Activated T-helper 2 cell treated with anti-CD3 and anti-CD28 coated beads, Interferon-gamma antibody, Interleukin-2, Interleukin-4, amounts not matched to agents 10 μg/mL and 5 μg/mL and 100 μg/mL, durations not matched to agents 14 hours and 24 hours and 36 hours (primary cell): Measurements from ENCODE around the gene MANEA. TPM values are rescaled to one million over a fixed set of nuclear protein-coding genes. Genes with fewer than 3 reads are reported as not detected.

Experiments
- DNase-seq: peaks from one replicate; pipeline ENCODE4 v3.0.0; 2021; ENCODE audit warnings: low spot score
- H3K27ac Mint-ChIP-seq: one replicate; pipeline ENCODE4 v1.8.0; 2021; ENCODE audit warnings: mixed read lengths
- H3K27me3 Mint-ChIP-seq: one replicate; pipeline ENCODE4 v1.8.0; 2021; ENCODE audit warnings: low read depth, mixed read lengths
- H3K36me3 Mint-ChIP-seq: one replicate; pipeline ENCODE4 v1.8.0; 2021; ENCODE audit warnings: low read depth, mixed read lengths
- H3K4me1 Mint-ChIP-seq: one replicate; pipeline ENCODE4 v1.8.0; 2021; ENCODE audit warnings: low read depth, mixed read lengths
- H3K4me3 Mint-ChIP-seq: one replicate; pipeline ENCODE4 v1.8.0; 2021; ENCODE audit warnings: low read depth, mild to moderate bottlenecking, moderate library complexity, mixed read lengths
- H3K9me3 Mint-ChIP-seq: one replicate; pipeline ENCODE4 v1.8.0; 2021; ENCODE audit warnings: mixed read lengths
- intact Hi-C: fragments of 100-400 bp; cut with micrococcal nuclease; formaldehyde crosslinking; loops from one replicate; pipeline ENCODE4 v1.15.1; 2023
- total RNA-seq: library from RNA; stranded (reverse); gene quantifications from 2 replicates; pipeline ENCODE4 v1.2.3, GENCODE V29; 2022

MANEA gene
- total RNA-seq, 1 donor from 2014 or later: 22.5 TPM

- no peak for DNase-seq
- intact Hi-C loops: no loop called here
- Mint-ChIP-seq H3K9me3 (no peaks in the 10 kb centered on the region), H3K27me3 (no peaks in the 10 kb centered on the region), H3K4me1 (peaks cover 7% of the 10 kb centered on the region), H3K27ac (no peak overlapping the region), H3K36me3 (peaks cover 28% of the 10 kb centered on the region), H3K4me3 (no peak overlapping the region)
These were observed 18.7 kb downstream of the MANEA start for GRCh38 chr6:95596021-95596420.

- DNase-seq: no peak
- Mint-ChIP-seq H3K36me3 (peaks cover 19% of the 10 kb centered on the region), H3K27ac (no peak overlapping the region), H3K27me3 (no peaks in the 10 kb centered on the region), H3K4me3 (no peak overlapping the region), H3K9me3 (no peaks in the 10 kb centered on the region), H3K4me1 (peaks cover 7% of the 10 kb centered on the region)
- intact Hi-C loops: no loop called here
These were observed 22.4 kb downstream of the MANEA start for GRCh38 chr6:95599706-95600105.

GRCh38 chr6:95601133-95601532 lies 23.8 kb downstream of the MANEA start:
- intact Hi-C loops: no loop called here
- no peaks in the 10 kb centered on the region for H3K9me3 Mint-ChIP-seq
- no peak overlapping the region for H3K4me3 Mint-ChIP-seq
- H3K36me3 Mint-ChIP-seq: peaks cover 19% of the 10 kb centered on the region
- no peak for DNase-seq
- H3K27me3 Mint-ChIP-seq: no peaks in the 10 kb centered on the region
- H3K27ac Mint-ChIP-seq: no peak overlapping the region
- peaks cover 7% of the 10 kb centered on the region for H3K4me1 Mint-ChIP-seq

GRCh38 chr6:95614094-95614493 lies 36.8 kb downstream of the MANEA start:
- H3K36me3 Mint-ChIP-seq: no peaks in the 10 kb centered on the region
- intact Hi-C loops: no loop called here
- no peak overlapping the region for H3K4me3 Mint-ChIP-seq
- no peak for DNase-seq
- no peak overlapping the region for H3K27ac Mint-ChIP-seq
- H3K4me1 Mint-ChIP-seq: no peaks in the 10 kb centered on the region
- peaks cover 4% of the 10 kb centered on the region for H3K27me3 Mint-ChIP-seq
- no peaks in the 10 kb centered on the region for H3K9me3 Mint-ChIP-seq

GRCh38 chr6:95629551-95629950 lies 52.2 kb downstream of the MANEA start:
- Mint-ChIP-seq H3K36me3 (no peaks in the 10 kb centered on the region), H3K4me3 (no peak overlapping the region), H3K4me1 (no peaks in the 10 kb centered on the region), H3K27me3 (no peaks in the 10 kb centered on the region), H3K27ac (no peak overlapping the region), H3K9me3 (no peaks in the 10 kb centered on the region)
- no peak for DNase-seq
- intact Hi-C loops: no loop called here

GRCh38 chr6:95636552-95637431 lies 59.5 kb downstream of the MANEA start:
- Mint-ChIP-seq H3K27ac (no peak overlapping the region), H3K4me3 (no peak overlapping the region), H3K9me3 (no peaks in the 10 kb centered on the region), H3K27me3 (no peaks in the 10 kb centered on the region), H3K4me1 (no peaks in the 10 kb centered on the region), H3K36me3 (no peaks in the 10 kb centered on the region)
- no peak for DNase-seq
- intact Hi-C loops: no loop called here

- no peaks in the 10 kb centered on the region for H3K4me1 Mint-ChIP-seq
- no peaks in the 10 kb centered on the region for H3K27me3 Mint-ChIP-seq
- no peak overlapping the region for H3K4me3 Mint-ChIP-seq
- H3K9me3 Mint-ChIP-seq: no peaks in the 10 kb centered on the region
- no peaks in the 10 kb centered on the region for H3K36me3 Mint-ChIP-seq
- DNase-seq: no peak
- H3K27ac Mint-ChIP-seq: no peak overlapping the region
- intact Hi-C loops: no loop called here
These were observed 71.3 kb downstream of the MANEA start for GRCh38 chr6:95648636-95649035.

- Mint-ChIP-seq H3K27me3 (no peaks in the 10 kb centered on the region), H3K9me3 (no peaks in the 10 kb centered on the region)
These were observed 72.1 kb downstream of the MANEA start for GRCh38 chr6:95649451-95649850.

GRCh38 chr6:95654176-95654575 lies 76.8 kb downstream of the MANEA start:
- no peak overlapping the region for H3K27ac Mint-ChIP-seq
- no peak overlapping the region for H3K4me3 Mint-ChIP-seq
- no peak for DNase-seq
- intact Hi-C loops: no loop called here
- H3K4me1 Mint-ChIP-seq: no peaks in the 10 kb centered on the region
- H3K9me3 Mint-ChIP-seq: no peaks in the 10 kb centered on the region
- H3K36me3 Mint-ChIP-seq: no peaks in the 10 kb centered on the region
- H3K27me3 Mint-ChIP-seq: no peaks in the 10 kb centered on the region

More at GRCh38 chr6:95649451-95649850, 72.1 kb downstream of the MANEA start:
- DNase-seq: no peak
- no peaks in the 10 kb centered on the region for H3K36me3 Mint-ChIP-seq
- no peak overlapping the region for H3K27ac Mint-ChIP-seq
- H3K4me1 Mint-ChIP-seq: no peaks in the 10 kb centered on the region
- intact Hi-C loops: no loop called here
- no peak overlapping the region for H3K4me3 Mint-ChIP-seq

- no peaks in the 10 kb centered on the region for H3K9me3 Mint-ChIP-seq
- H3K4me1 Mint-ChIP-seq: no peaks in the 10 kb centered on the region
These were observed 81.6 kb downstream of the MANEA start for GRCh38 chr6:95658886-95659285.

More at GRCh38 chr6:95658886-95659285, 81.6 kb downstream of the MANEA start:
- Mint-ChIP-seq H3K36me3 (no peaks in the 10 kb centered on the region), H3K27ac (no peak overlapping the region), H3K27me3 (no peaks in the 10 kb centered on the region), H3K4me3 (no peak overlapping the region)
- intact Hi-C loops: no loop called here
- no peak for DNase-seq
